HEK293 (cell line): ENCODE results near the gene TBL1X.
A peak's percentile ranks its signal among the peaks of the same experiment; 100 is the strongest.

Experiments
- CTCF ChIA-PET: fragments of 350-600 bp; formaldehyde crosslinking; extraction: SDS; loops from one replicate; lab custom pipeline; 2021; ENCODE audit warnings: antibody characterized with exemption; lab: Yijun Ruan, JAX
- POLR2A ChIA-PET: fragments of 300-600 bp; formaldehyde crosslinking; extraction: SDS; loops from one replicate; lab custom pipeline; 2020; ENCODE audit warnings: antibody characterized with exemption, inconsistent platforms; lab: Yijun Ruan, JAX
- H3K27ac ChIP-seq: fragments of 200-500 bp; sonication (Bioruptor generic); 2 replicates; pipeline ENCODE4 v1.5.1; 2014; ENCODE audit warnings: low read depth, low read length, control low read depth, inconsistent platforms; ENCODE audit errors: extremely low read depth
- H3K36me3 ChIP-seq, 2 experiments: fragments of 200-500 bp in 1 of 2; sonication (Bioruptor generic) in 1 of 2; 1 replicate in 1 of 2; 2 replicates in 1 of 2; pipeline ENCODE4 v1.5.1; 2014 to 2017; ENCODE audit warnings: inconsistent platforms in 2 of 2, low read length in 2 of 2; ENCODE audit not compliant: control insufficient read depth in 2 of 2, insufficient read depth in 1 of 2
- H3K4me1 ChIP-seq: fragments of 200-500 bp; sonication (Bioruptor generic); 2 replicates; pipeline ENCODE4 v1.5.1; 2014; ENCODE audit warnings: mild to moderate bottlenecking, low read length, inconsistent platforms; ENCODE audit not compliant: control insufficient read depth, insufficient read depth
- H3K4me3 ChIP-seq: 2 replicates; pipeline ENCODE4 v1.5.1; 2011; ENCODE audit warnings: low read depth, mild to moderate bottlenecking, control low read depth, low read length, moderate library complexity
- H3K9me3 ChIP-seq: fragments of 200-500 bp; sonication (Bioruptor generic); 2 replicates; pipeline ENCODE4 v1.5.1; 2014; ENCODE audit warnings: low read depth, low read length, inconsistent platforms; ENCODE audit not compliant: control insufficient read depth, insufficient read depth
- EGR2 ChIP-seq: fragments of 450-650 bp; formaldehyde crosslinking; IDR thresholded peaks from 2 replicates; pipeline ENCODE4 v1.5.1; 2016; ENCODE audit warnings: low read depth, missing biosample characterization, missing genetic modification characterization
- GLIS1 ChIP-seq: fragments of 450-650 bp; formaldehyde crosslinking; IDR thresholded peaks from 2 replicates; pipeline ENCODE4 v1.5.1; 2016; ENCODE audit warnings: missing biosample characterization, missing genetic modification characterization
- IKZF3 ChIP-seq: fragments of 450-650 bp; IDR thresholded peaks from 2 replicates; pipeline ENCODE4 v1.5.0; 2018; ENCODE audit warnings: missing biosample characterization, mild to moderate bottlenecking, missing genetic modification characterization, moderate library complexity
- SETDB1 ChIP-seq: IDR thresholded peaks from one replicate; pipeline ENCODE4 v1.6.1; 2017; ENCODE audit warnings: mild to moderate bottlenecking, low read length, moderate library complexity, mixed read lengths; ENCODE audit not compliant: insufficient read length
- SP7 ChIP-seq: fragments of 450-650 bp; formaldehyde crosslinking; IDR thresholded peaks from 2 replicates; pipeline ENCODE4 v1.5.1; 2016; ENCODE audit warnings: missing biosample characterization, missing genetic modification characterization
- TRIM28 ChIP-seq: IDR thresholded peaks from 2 replicates; pipeline ENCODE4 v1.6.1; 2011; ENCODE audit warnings: low read length, control low read depth, borderline replicate concordance
- ZBTB21 ChIP-seq: fragments of 450-650 bp; formaldehyde crosslinking; IDR thresholded peaks from 2 replicates; pipeline ENCODE4 v1.5.1; 2017; ENCODE audit warnings: missing biosample characterization, missing genetic modification characterization
- ZBTB7A ChIP-seq: fragments of 450-650 bp; formaldehyde crosslinking; IDR thresholded peaks from 2 replicates; pipeline ENCODE4 v1.5.1; 2016; ENCODE audit warnings: low read depth, missing biosample characterization, missing genetic modification characterization
- ZNF114 ChIP-seq: fragments of 450-650 bp; formaldehyde crosslinking; IDR thresholded peaks from 2 replicates; pipeline ENCODE4 v1.5.0; 2017; ENCODE audit warnings: missing biosample characterization, missing genetic modification characterization
- ZNF132 ChIP-seq: fragments of 450-650 bp; formaldehyde crosslinking; IDR thresholded peaks from 2 replicates; pipeline ENCODE4 v1.5.1; 2017; ENCODE audit warnings: missing biosample characterization, missing genetic modification characterization, borderline replicate concordance
- ZNF146 ChIP-seq: fragments of 450-650 bp; formaldehyde crosslinking; IDR thresholded peaks from 2 replicates; pipeline ENCODE4 v1.5.1; 2016; ENCODE audit warnings: missing biosample characterization, missing genetic modification characterization
- ZNF202 ChIP-seq: fragments of 450-650 bp; formaldehyde crosslinking; IDR thresholded peaks from 2 replicates; pipeline ENCODE4 v1.5.1; 2016; ENCODE audit warnings: missing biosample characterization, missing genetic modification characterization, borderline replicate concordance
- ZNF24 ChIP-seq: fragments of 450-650 bp; formaldehyde crosslinking; IDR thresholded peaks from 2 replicates; pipeline ENCODE4 v1.5.1; 2016; ENCODE audit warnings: missing biosample characterization, missing genetic modification characterization
- ZNF366 ChIP-seq: fragments of 450-650 bp; formaldehyde crosslinking; conservative IDR thresholded peaks from 2 replicates; pipeline ENCODE4 v1.5.1; 2016; ENCODE audit warnings: missing biosample characterization, missing genetic modification characterization
- ZNF433 ChIP-seq: fragments of 450-650 bp; formaldehyde crosslinking; IDR thresholded peaks from 2 replicates; pipeline ENCODE4 v1.5.1; 2016; ENCODE audit warnings: missing biosample characterization, missing genetic modification characterization, low read depth
- ZNF629 ChIP-seq: fragments of 450-650 bp; formaldehyde crosslinking; IDR thresholded peaks from 2 replicates; pipeline ENCODE4 v1.5.1; 2017; ENCODE audit warnings: missing biosample characterization, missing genetic modification characterization
- ZNF768 ChIP-seq: fragments of 450-650 bp; formaldehyde crosslinking; IDR thresholded peaks from 2 replicates; pipeline ENCODE4 v1.5.1; 2018; ENCODE audit warnings: missing biosample characterization, mild to moderate bottlenecking, missing genetic modification characterization
- TF ChIP-seq, protein P1 (sequence below): fragments of 450-650 bp; formaldehyde crosslinking; IDR thresholded peaks from 2 replicates; pipeline ENCODE4 v1.5.1; 2016; ENCODE audit warnings: missing biosample characterization, missing genetic modification characterization
- TF ChIP-seq, protein P2 (sequence below): fragments of 450-650 bp; formaldehyde crosslinking; IDR thresholded peaks from 2 replicates; pipeline ENCODE4 v1.5.1; 2016; ENCODE audit warnings: missing biosample characterization, missing genetic modification characterization
- TF ChIP-seq, protein P3 (sequence below): fragments of 450-650 bp; formaldehyde crosslinking; IDR thresholded peaks from 2 replicates; pipeline ENCODE4 v1.5.1; 2016; ENCODE audit warnings: missing biosample characterization, missing genetic modification characterization
- TF ChIP-seq, protein P4 (sequence below): fragments of 450-650 bp; formaldehyde crosslinking; IDR thresholded peaks from 2 replicates; pipeline ENCODE4 v1.5.1; 2017; ENCODE audit warnings: missing biosample characterization, missing genetic modification characterization

Gene TBL1X

DNA sequence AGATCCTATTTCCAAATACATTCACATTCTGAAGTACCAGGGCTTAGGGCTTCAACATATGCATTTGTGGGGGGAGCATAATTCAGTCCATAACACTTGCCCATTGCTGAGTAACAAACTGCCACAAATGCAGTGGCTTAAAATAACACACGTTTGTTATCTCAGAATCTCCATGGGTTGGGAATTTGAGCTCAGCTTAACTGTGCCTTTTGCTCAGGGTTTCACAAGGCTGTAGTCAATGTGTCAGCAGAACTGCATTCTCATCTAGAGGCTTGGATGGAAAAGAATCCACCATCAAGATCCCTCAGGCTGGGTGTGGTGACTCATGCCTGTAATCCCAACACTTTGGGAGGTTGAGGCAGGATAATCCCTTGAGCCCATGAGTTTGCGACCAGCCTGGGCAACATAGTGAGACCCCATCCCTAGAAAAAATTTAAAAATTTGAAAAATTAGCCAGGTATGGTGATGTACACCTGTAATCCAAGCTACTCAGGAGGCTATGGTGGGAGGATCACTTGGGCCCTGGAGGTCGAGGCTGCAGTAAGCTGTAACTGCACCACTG, 25.8 kb upstream of the TBL1X start:
- Histone ChIP-seq H3K4me1 (no peaks in the 10 kb centered on the region), H3K27ac (no peak overlapping the region), H3K4me3 (no peak overlapping the region), H3K36me3 (no peaks in the 10 kb centered on the region), H3K9me3 (no peaks in the 10 kb centered on the region)
- ChIA-PET POLR2A (no interaction called here), CTCF (no interaction called here)
- TF ChIP-seq SETDB1 (peak; percentile 20), EGR2 (tag by site-specific recombination) (no peak), ZNF202 (tag by site-specific recombination) (no peak), TRIM28 (peak; percentile 70; the same call in 1 of the 2 replicates), ZNF24 (tag by site-specific recombination) (no peak)

DNA sequence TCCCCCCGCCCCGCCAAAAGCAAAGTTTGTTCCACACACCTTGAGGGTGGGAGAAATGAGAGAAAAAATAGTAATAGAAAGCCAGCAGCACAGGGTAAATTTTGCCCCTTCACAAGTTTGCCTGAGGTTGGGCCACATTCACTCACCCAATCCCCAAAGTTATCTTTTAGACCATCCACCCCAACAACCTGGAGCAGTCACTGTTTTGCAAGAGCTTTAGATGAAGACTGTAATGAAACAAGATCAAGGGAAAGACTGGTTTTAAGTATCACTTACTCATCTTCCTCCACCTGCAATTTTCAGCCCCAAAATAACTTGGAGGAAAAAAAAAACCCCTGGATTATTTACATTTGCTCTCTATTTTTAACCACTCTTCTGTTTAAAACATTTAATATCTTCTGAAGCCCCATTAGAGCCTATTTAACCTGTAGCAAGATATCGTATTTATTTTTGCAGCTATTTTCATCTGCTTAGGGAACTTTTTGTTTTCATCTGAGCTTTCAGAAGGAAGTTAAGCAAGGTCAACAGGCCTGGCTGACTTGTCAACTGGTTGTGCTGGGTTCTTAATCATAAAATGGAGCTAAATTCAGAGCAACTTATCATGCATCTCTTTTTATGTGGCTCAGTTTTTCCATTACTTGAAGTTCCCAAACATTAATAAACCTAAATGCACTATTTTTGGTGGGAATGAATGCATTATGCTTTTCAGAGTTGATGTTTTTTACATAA, 24.6 kb upstream of the TBL1X start:
- Histone ChIP-seq H3K4me3 (no peak overlapping the region), H3K27ac (no peak overlapping the region), H3K4me1 (no peaks in the 10 kb centered on the region), H3K36me3 (no peaks in the 10 kb centered on the region), H3K9me3 (no peaks in the 10 kb centered on the region)
- TF ChIP-seq, protein P1, sequence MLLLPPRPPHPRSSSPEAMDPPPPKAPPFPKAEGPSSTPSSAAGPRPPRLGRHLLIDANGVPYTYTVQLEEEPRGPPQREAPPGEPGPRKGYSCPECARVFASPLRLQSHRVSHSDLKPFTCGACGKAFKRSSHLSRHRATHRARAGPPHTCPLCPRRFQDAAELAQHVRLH (tag by site-specific recombination): no peak
- TF ChIP-seq ZNF146 (no peak), ZNF768 (tag by site-specific recombination) (no peak), ZNF114 (tag by site-specific recombination) (no peak), ZNF366 (tag by site-specific recombination) (no peak), GLIS1 (tag by site-specific recombination) (no peak), IKZF3 (tag by site-specific recombination) (no peak), ZNF433 (tag by site-specific recombination) (no peak), ZNF629 (tag by site-specific recombination) (no peak), SP7 (no peak), ZNF132 (tag by site-specific recombination) (no peak), ZBTB21 (no peak), ZBTB7A (tag by site-specific recombination) (no peak)
- TF ChIP-seq, protein P2, sequence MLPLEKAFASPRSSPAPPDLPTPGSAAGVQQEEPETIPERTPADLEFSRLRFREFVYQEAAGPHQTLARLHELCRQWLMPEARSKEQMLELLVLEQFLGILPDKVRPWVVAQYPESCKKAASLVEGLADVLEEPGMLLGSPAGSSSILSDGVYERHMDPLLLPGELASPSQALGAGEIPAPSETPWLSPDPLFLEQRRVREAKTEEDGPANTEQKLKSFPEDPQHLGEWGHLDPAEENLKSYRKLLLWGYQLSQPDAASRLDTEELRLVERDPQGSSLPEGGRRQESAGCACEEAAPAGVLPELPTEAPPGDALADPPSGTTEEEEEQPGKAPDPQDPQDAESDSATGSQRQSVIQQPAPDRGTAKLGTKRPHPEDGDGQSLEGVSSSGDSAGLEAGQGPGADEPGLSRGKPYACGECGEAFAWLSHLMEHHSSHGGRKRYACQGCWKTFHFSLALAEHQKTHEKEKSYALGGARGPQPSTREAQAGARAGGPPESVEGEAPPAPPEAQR (tag by site-specific recombination): no peak
- TF ChIP-seq, protein P3, sequence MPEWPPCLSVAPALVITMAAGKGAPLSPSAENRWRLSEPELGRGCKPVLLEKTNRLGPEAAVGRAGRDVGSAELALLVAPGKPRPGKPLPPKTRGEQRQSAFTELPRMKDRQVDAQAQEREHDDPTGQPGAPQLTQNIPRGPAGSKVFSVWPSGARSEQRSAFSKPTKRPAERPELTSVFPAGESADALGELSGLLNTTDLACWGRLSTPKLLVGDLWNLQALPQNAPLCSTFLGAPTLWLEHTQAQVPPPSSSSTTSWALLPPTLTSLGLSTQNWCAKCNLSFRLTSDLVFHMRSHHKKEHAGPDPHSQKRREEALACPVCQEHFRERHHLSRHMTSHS (tag by site-specific recombination): no peak
- TF ChIP-seq, protein P4, sequence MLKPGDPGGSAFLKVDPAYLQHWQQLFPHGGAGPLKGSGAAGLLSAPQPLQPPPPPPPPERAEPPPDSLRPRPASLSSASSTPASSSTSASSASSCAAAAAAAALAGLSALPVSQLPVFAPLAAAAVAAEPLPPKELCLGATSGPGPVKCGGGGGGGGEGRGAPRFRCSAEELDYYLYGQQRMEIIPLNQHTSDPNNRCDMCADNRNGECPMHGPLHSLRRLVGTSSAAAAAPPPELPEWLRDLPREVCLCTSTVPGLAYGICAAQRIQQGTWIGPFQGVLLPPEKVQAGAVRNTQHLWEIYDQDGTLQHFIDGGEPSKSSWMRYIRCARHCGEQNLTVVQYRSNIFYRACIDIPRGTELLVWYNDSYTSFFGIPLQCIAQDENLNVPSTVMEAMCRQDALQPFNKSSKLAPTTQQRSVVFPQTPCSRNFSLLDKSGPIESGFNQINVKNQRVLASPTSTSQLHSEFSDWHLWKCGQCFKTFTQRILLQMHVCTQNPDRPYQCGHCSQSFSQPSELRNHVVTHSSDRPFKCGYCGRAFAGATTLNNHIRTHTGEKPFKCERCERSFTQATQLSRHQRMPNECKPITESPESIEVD (tag by site-specific recombination): no peak
- POLR2A ChIA-PET: no interaction called here
- CTCF ChIA-PET: no interaction called here
